ENCODE data around the gene NID2.

NID2 gene

DNA sequence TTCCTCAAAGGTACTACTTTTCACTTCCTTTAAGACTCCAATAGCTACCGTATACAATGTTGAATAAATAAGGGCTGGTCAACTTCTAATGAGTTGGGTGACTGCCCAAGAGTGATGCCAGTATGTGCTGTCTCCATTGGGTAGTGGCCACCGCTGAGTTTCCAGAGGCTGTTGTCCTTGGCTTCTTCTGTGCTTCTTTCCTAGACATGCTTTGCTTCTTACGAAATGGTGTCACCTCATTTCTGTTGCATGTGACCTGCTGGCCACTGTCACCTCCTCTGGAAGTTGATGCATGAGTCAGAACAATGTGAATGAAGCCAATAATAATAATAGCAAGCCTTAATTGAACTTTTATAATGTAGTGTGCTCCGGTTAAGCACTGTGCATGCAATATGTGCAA, 7.5 kb upstream of the NID2 start:
- peak; percentile 95 for DNase-seq (ENCODE audit: low read depth)
- TF ChIP-seq, protein P1, sequence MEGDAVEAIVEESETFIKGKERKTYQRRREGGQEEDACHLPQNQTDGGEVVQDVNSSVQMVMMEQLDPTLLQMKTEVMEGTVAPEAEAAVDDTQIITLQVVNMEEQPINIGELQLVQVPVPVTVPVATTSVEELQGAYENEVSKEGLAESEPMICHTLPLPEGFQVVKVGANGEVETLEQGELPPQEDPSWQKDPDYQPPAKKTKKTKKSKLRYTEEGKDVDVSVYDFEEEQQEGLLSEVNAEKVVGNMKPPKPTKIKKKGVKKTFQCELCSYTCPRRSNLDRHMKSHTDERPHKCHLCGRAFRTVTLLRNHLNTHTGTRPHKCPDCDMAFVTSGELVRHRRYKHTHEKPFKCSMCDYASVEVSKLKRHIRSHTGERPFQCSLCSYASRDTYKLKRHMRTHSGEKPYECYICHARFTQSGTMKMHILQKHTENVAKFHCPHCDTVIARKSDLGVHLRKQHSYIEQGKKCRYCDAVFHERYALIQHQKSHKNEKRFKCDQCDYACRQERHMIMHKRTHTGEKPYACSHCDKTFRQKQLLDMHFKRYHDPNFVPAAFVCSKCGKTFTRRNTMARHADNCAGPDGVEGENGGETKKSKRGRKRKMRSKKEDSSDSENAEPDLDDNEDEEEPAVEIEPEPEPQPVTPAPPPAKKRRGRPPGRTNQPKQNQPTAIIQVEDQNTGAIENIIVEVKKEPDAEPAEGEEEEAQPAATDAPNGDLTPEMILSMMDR (conservative IDR thresholded peaks at IDR 0.05; ENCODE audit: control insufficient read depth, insufficient read depth, low read depth, low read length), result no peak
- no peak overlapping the region for H3K4me3 ChIP-seq (ENCODE audit: control insufficient read depth, low read depth, low read length)

DNA sequence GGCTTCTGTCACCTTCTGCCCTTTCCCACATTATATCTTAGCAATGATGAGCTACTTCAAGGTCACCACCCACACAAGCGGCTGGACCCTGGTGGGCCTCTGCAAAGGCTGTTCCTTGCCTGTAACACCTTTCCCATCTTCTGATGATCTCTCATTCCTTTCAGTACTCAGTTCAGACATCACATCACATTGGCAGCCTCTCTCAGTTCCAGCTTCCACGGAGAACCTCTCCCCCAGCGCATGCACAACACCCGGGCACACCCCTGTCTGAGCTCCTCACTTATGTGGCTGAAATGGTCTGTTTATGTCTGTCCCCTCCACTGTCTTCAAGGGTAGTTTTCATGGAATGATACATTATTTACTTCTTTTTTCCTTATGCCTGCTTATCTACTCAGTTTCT, 6.5 kb upstream of the NID2 start:
- DNase-seq (ENCODE audit: low read depth), result no peak
- no peak overlapping the region for H3K4me3 ChIP-seq (ENCODE audit: control insufficient read depth, low read depth, low read length)
- TF ChIP-seq, protein P1 (conservative IDR thresholded peaks at IDR 0.05; ENCODE audit: control insufficient read depth, insufficient read depth, low read depth, low read length), result no peak

DNA sequence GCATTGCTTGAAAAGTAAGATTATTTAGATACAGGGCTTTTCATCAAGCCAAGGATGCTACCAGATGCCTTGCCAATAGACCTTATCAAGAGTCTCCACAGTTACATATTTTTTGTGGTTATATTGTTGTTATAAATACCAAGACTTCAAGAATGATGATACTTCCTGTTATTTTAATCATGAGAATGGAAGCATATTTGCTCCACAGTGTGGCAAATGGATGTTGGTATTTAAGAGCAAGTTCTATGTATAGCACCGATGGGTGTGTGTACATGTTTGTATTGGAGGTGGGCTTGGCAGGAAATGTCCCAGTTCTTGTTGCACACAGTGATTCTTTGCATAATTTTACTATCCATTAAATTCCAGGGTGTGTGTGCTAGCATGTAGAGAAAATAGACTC, 4.4 kb upstream of the NID2 start:
- TF ChIP-seq, protein P1 (conservative IDR thresholded peaks at IDR 0.05; ENCODE audit: control insufficient read depth, insufficient read depth, low read depth, low read length), result no peak
- H3K4me3 ChIP-seq (ENCODE audit: control insufficient read depth, low read depth, low read length), result no peak overlapping the region
- DNase-seq (ENCODE audit: low read depth), result no peak

DNA sequence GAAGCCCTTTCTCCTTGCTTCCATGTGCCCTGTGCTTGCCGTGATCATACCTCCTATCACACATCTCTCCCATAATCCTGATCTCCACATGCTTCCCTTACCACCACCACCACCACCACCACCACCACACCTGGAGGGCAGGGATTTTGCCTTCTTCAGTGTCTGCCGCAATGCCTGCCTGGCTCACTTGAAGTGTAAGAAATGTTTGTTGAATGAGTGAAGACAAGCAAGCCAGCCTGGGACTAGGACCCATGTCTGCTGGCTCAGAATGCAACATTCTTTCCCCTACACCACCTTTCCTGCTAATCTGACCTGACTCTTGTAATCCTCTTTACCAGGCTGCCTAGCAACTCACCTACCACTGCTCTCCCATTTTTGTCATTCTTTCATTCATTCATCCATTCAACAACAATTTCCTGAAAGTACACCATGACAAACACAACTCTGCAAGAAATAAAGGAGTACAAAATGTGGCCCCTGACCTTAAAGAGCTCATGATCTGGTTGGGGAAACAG, 3.5 kb upstream of the NID2 start:
- H3K4me3 ChIP-seq (ENCODE audit: control insufficient read depth, low read depth, low read length), result no peak overlapping the region
- DNase-seq (ENCODE audit: low read depth), result no peak
- TF ChIP-seq, protein P1 (conservative IDR thresholded peaks at IDR 0.05; ENCODE audit: control insufficient read depth, insufficient read depth, low read depth, low read length), result no peak

DNA sequence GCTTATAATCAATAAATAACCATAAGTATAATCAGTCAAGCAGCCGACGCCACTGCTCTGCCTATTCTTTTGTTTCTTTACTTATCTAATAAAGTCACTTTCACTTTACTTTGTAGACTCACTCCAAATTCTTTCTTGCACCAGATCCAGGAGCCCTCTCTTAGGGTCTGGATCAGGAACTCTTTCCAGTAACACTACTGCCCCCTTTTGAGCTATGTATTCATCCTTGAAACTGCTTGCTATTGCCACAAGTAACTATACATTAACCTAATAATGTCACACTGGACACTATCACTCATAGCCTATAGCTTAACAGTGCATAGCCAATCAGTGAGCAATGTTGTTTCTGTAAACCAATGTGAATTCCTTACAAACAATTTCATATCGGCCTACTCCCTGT, 2.8 kb upstream of the NID2 start:
- TF ChIP-seq, protein P1 (conservative IDR thresholded peaks at IDR 0.05; ENCODE audit: control insufficient read depth, insufficient read depth, low read depth, low read length), result peak; percentile 32
- no peak overlapping the region for H3K4me3 ChIP-seq (ENCODE audit: control insufficient read depth, low read depth, low read length)
- DNase-seq (ENCODE audit: low read depth), result peak; percentile 61

DNA sequence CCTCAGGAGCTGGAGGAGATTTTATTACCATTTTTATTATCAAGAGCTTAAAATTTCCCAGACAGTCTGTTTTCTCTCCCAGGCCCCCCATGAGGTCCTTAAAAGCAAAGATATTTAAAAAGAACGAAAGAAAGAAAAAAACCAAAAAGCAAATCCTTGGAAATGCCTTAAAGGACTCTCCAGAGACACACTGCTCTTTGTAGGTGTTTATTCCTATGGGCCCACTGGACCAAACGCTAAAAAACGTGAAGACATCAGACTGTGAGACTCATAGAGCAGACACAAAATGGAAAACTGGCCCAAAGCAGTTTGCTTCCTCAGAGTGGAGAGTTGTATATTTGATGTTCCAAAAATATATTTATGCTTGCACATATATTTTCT, 1.2 kb upstream of the NID2 start:
- DNase-seq (ENCODE audit: low read depth), result no peak
- TF ChIP-seq, protein P1 (conservative IDR thresholded peaks at IDR 0.05; ENCODE audit: control insufficient read depth, insufficient read depth, low read depth, low read length), result no peak
- H3K4me3 ChIP-seq (ENCODE audit: control insufficient read depth, low read depth, low read length), result no peak overlapping the region
